ENCODE measurements around the gene CLMP.

CLMP gene, protein sequence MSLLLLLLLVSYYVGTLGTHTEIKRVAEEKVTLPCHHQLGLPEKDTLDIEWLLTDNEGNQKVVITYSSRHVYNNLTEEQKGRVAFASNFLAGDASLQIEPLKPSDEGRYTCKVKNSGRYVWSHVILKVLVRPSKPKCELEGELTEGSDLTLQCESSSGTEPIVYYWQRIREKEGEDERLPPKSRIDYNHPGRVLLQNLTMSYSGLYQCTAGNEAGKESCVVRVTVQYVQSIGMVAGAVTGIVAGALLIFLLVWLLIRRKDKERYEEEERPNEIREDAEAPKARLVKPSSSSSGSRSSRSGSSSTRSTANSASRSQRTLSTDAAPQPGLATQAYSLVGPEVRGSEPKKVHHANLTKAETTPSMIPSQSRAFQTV

DNA sequence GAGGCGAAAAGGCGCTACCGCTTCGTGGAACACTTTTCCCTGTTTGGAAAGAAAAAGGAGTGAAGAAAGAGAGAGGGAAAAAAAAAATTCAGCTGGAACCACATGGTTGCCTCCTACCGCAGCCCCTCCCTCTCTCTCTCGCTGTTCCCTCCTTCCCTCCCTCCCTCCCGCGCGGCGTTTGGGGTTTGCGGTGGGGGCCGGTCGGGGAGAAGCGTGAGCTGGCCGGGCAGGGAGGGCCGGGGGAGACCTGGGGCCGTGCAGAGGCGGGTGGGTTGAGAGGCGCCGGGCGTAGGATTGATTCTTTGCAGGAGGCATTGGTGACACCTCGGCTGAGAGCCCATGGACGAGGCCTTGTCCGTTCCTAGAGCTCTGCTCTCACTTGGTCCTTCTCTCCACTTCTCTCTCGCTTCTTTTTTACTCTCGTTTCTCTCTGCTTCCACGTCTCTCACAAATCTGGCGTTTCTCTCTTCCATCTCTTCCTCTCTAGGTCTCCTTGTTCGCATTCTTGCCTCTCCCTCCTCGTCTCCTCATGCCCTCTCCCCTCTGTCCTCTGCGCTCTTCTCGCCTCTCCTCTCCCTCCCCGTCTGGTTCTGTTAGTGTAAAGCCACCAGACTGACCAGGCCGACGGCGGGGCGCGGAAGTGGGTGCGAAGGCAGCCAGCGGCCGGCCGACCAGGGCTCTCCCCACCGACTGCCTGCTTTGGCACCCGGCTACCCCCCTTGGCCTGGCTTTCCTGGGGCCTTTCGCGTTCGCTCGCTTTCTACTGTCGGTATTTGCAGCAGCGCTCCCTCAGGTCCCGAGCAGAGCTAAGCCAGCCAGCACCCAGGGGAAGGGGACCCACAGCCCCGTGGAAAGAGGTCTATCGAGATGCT, at the start of gene CLMP:
CLMP (minus strand) TSS at position 61 of the 872 bp plus-strand sequence. CDS start 308 bp downstream, outside the sequence.
- intact Hi-C loops (cut with DNase I; ENCODE audit: low total_unique reads) = no loop called here
- Histone ChIP-seq H3K4me1 (peaks cover 0 to 21% (median 15%) of the 10 kb centered on the region in 4 donors), H3K27me3 (peaks cover 0 to 56% of the 10 kb centered on the region in 2 donors), H3K9me3 (no peaks in the 10 kb centered on the region), H3K4me3 (peak within 1 kb of the TSS; percentile 48 to 54), H3K27ac (peak within 1 kb of the TSS; percentile 49 to 58), H3K36me3 (no peaks in the 10 kb centered on the region)
- TF ChIP-seq, protein P1, sequence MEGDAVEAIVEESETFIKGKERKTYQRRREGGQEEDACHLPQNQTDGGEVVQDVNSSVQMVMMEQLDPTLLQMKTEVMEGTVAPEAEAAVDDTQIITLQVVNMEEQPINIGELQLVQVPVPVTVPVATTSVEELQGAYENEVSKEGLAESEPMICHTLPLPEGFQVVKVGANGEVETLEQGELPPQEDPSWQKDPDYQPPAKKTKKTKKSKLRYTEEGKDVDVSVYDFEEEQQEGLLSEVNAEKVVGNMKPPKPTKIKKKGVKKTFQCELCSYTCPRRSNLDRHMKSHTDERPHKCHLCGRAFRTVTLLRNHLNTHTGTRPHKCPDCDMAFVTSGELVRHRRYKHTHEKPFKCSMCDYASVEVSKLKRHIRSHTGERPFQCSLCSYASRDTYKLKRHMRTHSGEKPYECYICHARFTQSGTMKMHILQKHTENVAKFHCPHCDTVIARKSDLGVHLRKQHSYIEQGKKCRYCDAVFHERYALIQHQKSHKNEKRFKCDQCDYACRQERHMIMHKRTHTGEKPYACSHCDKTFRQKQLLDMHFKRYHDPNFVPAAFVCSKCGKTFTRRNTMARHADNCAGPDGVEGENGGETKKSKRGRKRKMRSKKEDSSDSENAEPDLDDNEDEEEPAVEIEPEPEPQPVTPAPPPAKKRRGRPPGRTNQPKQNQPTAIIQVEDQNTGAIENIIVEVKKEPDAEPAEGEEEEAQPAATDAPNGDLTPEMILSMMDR (IDR thresholded peaks at IDR 0.05) = no peak
- peak; percentile 58 to 76 for DNase-seq

DNA sequence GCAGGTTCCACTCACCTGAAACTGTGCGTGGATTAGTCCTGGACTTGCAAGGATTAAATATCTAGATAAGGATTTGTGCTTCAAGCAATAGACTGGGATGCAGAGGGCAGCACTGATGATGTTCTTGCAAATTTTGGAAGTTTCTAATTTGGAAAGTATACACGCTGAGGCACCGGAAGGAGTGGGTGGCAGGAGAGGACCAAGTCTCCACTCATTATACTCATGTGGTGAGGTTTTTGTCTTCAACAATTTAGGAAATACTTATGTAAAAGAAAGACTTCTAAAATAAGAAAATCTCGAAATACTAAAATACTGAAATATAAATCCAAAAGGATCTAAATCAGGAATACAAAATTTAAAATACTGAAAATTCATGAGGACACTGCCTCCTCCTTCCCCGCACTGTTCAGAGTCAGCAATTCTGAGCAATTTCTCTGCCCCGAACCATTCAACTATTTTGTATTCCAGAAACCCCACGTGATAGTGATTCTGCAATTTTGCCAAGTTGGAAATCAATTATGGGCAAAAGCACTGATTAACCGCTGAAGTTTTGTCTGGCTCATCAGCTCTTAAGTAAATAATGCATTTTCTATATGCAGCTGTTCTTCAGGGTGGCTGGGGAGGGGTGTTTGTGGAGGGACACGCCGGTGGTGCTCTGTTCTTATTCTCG, 47.0 kb upstream of the CLMP start:
- H3K9me3 ChIP-seq = no peaks in the 10 kb centered on the region
- TF ChIP-seq, protein P1 (IDR thresholded peaks at IDR 0.05) = no peak
- no peak for DNase-seq
- intact Hi-C loops (cut with DNase I; ENCODE audit: low total_unique reads) = no loop called here
- H3K27ac ChIP-seq = no peak overlapping the region
- H3K4me3 ChIP-seq = no peak overlapping the region
- no peaks in the 10 kb centered on the region for H3K27me3 ChIP-seq
- H3K36me3 ChIP-seq = no peaks in the 10 kb centered on the region
- H3K4me1 ChIP-seq = no peaks in the 10 kb centered on the region

DNA sequence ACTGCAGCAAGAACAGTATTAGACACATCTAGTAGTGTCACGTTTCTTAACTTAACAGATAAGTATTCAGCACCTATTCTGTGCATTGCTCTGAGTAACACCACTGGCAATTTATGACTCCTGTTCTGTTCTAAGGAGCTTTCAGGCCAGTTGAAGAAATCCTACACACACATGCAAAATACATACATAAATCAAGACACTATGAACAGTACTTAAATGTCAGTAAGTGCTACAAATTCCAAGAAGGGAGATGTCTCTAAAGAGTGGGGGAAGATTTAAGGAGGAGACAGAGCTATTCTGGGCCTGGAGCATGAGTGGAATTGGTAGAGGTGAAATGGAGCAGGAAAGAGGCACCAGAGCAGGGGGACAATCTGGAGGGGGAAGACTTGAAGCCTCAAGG, 46.2 kb upstream of the CLMP start:
- intact Hi-C loops (cut with DNase I; ENCODE audit: low total_unique reads) = no loop called here
- TF ChIP-seq, protein P1 (IDR thresholded peaks at IDR 0.05) = no peak
- H3K36me3 ChIP-seq = no peaks in the 10 kb centered on the region
- no peaks in the 10 kb centered on the region for H3K4me1 ChIP-seq
- no peak for DNase-seq
- H3K4me3 ChIP-seq = no peak overlapping the region
- no peak overlapping the region for H3K27ac ChIP-seq
- no peaks in the 10 kb centered on the region for H3K27me3 ChIP-seq
- no peaks in the 10 kb centered on the region for H3K9me3 ChIP-seq

DNA sequence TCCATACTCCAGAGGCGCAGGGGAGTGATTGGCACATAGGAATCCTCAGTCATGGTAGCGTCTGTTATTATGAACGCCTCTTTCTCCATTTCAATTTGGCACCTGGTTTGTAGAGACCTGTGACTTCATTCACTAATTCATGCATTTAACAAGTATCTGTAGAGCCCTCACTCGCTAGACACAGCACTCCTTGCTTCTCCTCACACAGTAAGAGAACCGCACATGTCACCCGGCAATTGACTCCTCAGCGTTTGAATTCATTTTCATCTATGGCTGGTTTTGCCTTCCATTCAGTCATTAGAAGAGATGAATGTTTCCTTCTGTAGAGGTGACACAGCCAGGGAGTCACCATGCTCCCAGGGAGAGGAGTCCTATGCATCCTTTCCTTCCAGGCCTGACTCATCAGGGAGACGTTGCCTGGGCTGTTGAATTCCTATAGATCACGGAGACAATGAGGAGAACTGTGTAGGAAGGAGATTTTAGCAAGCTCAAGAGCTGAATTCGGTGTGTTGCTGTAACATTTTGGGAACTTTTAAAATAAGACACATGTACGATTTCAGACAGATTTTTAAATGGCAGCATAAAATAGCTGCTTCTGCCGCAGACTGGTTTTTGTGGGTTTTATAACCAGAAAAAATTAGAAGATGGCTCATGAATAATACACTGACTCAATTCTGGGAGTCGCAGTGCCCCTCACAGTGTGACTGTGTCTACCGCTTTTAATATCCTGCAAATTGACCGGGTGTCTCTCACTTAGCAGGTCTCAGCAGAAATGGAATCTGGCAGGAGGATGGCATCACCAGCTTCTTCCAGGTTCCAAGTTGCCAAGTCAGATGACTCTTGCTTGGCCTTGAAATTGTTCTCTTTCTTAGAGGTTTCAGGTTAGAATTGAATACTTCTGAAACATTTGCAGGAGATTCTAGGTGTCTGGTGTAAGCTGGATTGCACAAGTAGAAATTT, 44.4 kb upstream of the CLMP start:
- H3K4me3 ChIP-seq = no peak overlapping the region
- no peak overlapping the region for H3K27ac ChIP-seq
- H3K27me3 ChIP-seq = no peaks in the 10 kb centered on the region
- no peaks in the 10 kb centered on the region for H3K4me1 ChIP-seq
- H3K9me3 ChIP-seq = no peaks in the 10 kb centered on the region
- DNase-seq = no peak
- TF ChIP-seq, protein P1 (IDR thresholded peaks at IDR 0.05) = no peak
- intact Hi-C loops (cut with DNase I; ENCODE audit: low total_unique reads) = no loop called here
- H3K36me3 ChIP-seq = no peaks in the 10 kb centered on the region

DNA sequence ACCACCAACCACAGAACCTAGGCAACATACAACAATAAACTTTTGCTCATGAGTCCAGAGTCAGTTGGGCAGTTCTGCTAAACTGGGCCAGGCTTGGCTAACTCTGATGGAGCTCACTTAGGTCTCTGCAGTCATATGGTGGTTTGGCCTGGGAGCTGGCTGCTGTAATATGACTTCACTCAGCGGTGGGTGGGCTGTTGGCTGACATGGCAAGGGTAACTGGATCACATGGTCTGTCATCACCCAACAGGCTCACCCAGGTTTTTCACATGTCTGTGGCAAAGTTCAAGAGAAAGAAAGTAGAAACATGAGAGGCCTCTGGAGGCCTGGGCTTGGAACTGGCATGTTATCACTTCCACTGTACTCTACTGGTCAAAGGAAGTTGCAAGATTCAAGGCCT, 43.2 kb upstream of the CLMP start:
- DNase-seq = peak; percentile 78 to 88
- Histone ChIP-seq H3K4me1 (no peaks in the 10 kb centered on the region), H3K36me3 (no peaks in the 10 kb centered on the region), H3K27ac (no peak overlapping the region), H3K9me3 (no peaks in the 10 kb centered on the region), H3K4me3 (no peak overlapping the region), H3K27me3 (no peaks in the 10 kb centered on the region)
- TF ChIP-seq, protein P1 (IDR thresholded peaks at IDR 0.05) = no peak
- intact Hi-C loops (cut with DNase I; ENCODE audit: low total_unique reads) = no loop called here
